ENCODE measurements around the gene STX10. TPM values are rescaled to one million over a fixed set of nuclear protein-coding genes. Genes with fewer than 3 reads are reported as not detected.
A peak's percentile ranks its signal among the peaks of the same experiment; 100 is the strongest.

STX10 gene
- polyA plus RNA-seq, 1 of the 3 experiments (the other 2 are of a cell fraction): 163 TPM

DNA sequence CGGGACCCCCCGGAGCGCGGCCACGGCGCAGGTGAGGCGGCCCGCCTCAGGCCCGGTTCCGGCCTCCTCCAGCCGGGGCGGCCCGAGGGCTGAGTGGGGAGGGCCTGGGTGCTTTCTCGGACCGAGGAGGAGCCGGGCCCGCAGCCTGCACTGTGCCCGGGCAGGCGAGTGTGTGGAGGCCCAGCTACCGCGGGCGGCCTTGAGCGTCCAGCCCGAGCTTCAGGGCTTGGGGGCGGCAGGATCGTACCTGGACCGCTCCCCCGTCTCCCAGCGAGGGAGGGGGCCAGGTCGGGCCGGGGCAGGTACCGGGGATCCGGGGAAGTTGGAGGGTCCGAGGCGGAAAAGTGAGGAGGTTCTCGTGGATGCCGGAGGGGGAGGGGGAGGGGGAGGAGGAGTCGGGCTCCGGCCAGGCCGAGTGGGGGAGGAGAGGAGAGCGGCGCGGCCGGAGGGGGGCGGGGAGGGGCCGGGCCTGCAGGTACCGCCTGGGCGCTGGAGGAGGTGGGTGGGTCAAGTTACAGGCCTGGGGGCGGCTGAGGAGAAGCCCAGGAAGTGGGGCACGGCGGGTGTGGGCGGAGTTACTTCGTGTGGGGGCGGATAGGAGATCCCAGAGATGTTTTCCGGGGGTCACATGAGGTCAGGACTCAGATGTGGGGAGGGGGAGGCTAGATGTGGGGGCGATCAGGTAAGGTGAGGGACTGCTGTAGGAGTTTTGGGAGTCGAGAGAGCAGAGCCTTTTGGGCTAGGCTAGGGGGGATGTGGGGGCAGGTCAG, 31.6 kb downstream of the STX10 start:
- ChIA-PET POLR2A (interaction anchor here (0.8 to 3.7 kb wide), 6 partner anchors 13 to 186 kb away, joined by 3 to 16 read pairs (median 4); partner anchors contain the start of genes IER2 and STX10), CTCF (interaction anchor here (0.8 to 4.0 kb wide), 9 partner anchors 10 to 471 kb away, joined by 3 to 20 read pairs (median 5); no protein-coding TSS in a partner anchor)
- Histone ChIP-seq H4K20me1 (ENCODE audit: insufficient read depth) (peaks cover 48% of the 10 kb centered on the region), H3K9ac (peak overlapping the region; percentile 97), H3K4me2 (peak overlapping the region; percentile 83), H3K27me3 (ENCODE audit: insufficient read depth) (no peaks in the 10 kb centered on the region), H2AFZ (ENCODE audit: low read depth) (no peak overlapping the region), H3K36me3 (replicated peaks in 1 of 2; ENCODE audit: control insufficient read depth in 1 of 2, insufficient read depth in 2 of 2, low read length in 1 of 2) (peaks cover 6 to 13% of the 10 kb centered on the region in 2 experiments), H3F3A (replicated peaks; ENCODE audit: insufficient read depth) (peaks cover 4% of the 10 kb centered on the region), H3K4me3 (ENCODE audit: low read depth in 2 of 2, low read length in 1 of 2) (peak overlapping the region; percentile 87 to 98), H3K4me1 (ENCODE audit: control insufficient read depth in 1 of 2, insufficient read depth in 2 of 2, low read depth in 1 of 2, low read length in 1 of 2) (peaks cover 22 to 27% of the 10 kb centered on the region in 2 experiments; a peak in 2 of 4 replicates), H3K79me2 (ENCODE audit: insufficient read depth) (peaks cover 79% of the 10 kb centered on the region), H3K9me3 (no peaks in the 10 kb centered on the region), H3K9me2 (no peaks in the 10 kb centered on the region), H3K27ac (ENCODE audit: low read depth in 2 of 2, low read length in 1 of 2) (peak overlapping the region; percentile 63 to 85)
- peak; percentile 83 for DNase-seq
- under 1% methylated on average over 24 of the region's 57 CpGs for WGBS (ENCODE audit: low lambda C conversion rate)
- TF ChIP-seq TEAD4 (IDR thresholded peaks at IDR 0.05; ENCODE audit: borderline replicate concordance, insufficient read depth) (no peak), SMC3 (IDR thresholded peaks at IDR 0.05; ENCODE audit: low read depth, low read length) (peak; percentile 3; the same call in 1 of the 2 replicates), CHD2 (IDR thresholded peaks at IDR 0.05; ENCODE audit: low read length, partially characterized antibody) (peak; percentile 37), FOXM1 (IDR thresholded peaks at IDR 0.05; ENCODE audit: low read depth) (no peak), POLR2AphosphoS5 (IDR thresholded peaks at IDR 0.05; ENCODE audit: low read depth, low read length) (no peak), MXI1 (IDR thresholded peaks at IDR 0.05; ENCODE audit: low read depth, low read length) (no peak), GATA2 (CRISPR knock-in tag; IDR thresholded peaks at IDR 0.05) (no peak), JUND (IDR thresholded peaks at IDR 0.05) (no peak)
- TF ChIP-seq, protein P1, sequence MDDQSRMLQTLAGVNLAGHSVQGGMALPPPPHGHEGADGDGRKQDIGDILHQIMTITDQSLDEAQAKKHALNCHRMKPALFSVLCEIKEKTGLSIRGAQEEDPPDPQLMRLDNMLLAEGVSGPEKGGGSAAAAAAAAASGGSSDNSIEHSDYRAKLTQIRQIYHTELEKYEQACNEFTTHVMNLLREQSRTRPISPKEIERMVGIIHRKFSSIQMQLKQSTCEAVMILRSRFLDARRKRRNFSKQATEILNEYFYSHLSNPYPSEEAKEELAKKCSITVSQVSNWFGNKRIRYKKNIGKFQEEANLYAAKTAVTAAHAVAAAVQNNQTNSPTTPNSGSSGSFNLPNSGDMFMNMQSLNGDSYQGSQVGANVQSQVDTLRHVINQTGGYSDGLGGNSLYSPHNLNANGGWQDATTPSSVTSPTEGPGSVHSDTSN (IDR thresholded peaks at IDR 0.05): no peak
- TF ChIP-seq, protein P2, sequence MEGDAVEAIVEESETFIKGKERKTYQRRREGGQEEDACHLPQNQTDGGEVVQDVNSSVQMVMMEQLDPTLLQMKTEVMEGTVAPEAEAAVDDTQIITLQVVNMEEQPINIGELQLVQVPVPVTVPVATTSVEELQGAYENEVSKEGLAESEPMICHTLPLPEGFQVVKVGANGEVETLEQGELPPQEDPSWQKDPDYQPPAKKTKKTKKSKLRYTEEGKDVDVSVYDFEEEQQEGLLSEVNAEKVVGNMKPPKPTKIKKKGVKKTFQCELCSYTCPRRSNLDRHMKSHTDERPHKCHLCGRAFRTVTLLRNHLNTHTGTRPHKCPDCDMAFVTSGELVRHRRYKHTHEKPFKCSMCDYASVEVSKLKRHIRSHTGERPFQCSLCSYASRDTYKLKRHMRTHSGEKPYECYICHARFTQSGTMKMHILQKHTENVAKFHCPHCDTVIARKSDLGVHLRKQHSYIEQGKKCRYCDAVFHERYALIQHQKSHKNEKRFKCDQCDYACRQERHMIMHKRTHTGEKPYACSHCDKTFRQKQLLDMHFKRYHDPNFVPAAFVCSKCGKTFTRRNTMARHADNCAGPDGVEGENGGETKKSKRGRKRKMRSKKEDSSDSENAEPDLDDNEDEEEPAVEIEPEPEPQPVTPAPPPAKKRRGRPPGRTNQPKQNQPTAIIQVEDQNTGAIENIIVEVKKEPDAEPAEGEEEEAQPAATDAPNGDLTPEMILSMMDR (IDR thresholded peaks at IDR 0.05): no peak
- TF ChIP-seq, protein P3, sequence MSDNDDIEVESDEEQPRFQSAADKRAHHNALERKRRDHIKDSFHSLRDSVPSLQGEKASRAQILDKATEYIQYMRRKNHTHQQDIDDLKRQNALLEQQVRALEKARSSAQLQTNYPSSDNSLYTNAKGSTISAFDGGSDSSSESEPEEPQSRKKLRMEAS (IDR thresholded peaks at IDR 0.05; ENCODE audit: low read depth): 0 out of 2 replicates have a peak, but pooled peaks have one; percentile 17
